GM18868 (cell line): Measurements from ENCODE around the gene TCHH.
"Not testable (repeated sequence)": the region's sequence is repeated elsewhere in the genome, so short reads cannot be mapped to it uniquely, and the experiment has no call there.

Source experiments
- ATAC-seq: cut with Tn5 transposase; IDR thresholded peaks from one replicate; pipeline ENCODE4 v1.9.1; 2021; ENCODE audit warnings: mild to moderate bottlenecking, moderate library complexity; ENCODE audit not compliant: unreplicated experiment

The TCHH gene

DNA sequence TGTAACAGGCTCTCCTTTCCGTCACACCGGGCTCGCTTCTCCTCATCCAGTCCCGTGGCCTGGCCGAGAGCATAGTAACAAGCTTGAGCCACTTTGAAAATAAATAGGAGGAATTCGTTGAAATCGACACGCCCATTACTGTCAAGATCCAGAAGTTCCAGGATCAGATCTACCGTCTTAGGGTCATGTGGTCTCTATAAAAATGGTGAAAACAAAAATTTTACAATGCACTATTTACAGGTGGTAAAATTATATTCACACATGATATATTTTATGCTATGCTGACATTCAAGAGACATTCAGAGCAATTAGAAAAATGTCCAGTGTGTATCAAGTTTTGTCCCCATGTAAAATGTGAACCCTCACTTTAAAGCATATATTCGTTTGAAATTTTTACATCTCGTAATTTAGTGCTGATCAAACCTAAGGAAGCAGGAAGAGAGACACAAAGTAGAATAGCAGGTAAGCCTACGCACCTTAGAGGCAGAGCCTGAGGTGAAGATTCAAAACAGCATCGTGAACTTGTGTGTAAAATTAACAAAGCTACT, 2.3 kb downstream of the TCHH start:
- ATAC-seq = no peak

DNA sequence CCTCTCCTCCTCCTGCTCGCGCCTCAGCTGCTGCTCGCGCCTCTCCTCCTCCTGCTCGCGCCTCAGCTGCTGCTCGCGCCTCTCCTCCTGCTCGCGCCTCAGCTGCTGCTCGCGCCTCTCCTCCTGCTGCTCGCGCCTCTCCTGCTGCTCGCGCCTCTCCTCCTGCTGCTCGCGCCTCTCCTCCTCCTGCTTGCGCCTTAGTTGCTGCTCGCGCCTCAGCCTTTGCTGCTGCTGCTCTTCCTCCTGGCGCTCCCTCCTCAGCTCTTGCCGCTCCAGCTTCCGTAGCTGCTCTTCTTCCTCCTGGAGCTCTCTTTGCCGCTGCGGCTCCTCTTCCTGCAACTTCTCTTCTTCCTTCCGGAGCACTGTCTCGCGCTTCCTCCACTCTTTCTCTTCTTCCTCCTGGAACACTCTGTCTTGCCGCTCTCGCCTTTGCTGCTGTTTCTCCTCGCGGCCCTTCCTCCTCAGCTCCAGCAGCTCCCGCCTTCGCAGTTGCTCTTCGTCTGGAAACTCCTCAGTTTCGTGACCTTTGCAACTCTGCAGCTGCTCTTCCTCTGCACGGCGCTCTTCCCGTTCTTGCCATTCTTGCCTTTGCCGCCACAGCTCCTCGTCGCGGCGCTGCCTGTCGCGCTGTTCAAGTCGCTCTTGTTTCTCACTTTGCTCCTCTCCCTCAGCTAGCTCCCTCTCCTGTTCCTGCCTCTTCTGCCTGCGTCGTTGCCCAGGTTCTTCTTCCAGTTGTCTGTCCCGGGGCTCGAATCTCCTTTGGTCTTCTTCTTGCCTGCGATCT, 3.0 kb downstream of the TCHH start:
- ATAC-seq = no peak

DNA sequence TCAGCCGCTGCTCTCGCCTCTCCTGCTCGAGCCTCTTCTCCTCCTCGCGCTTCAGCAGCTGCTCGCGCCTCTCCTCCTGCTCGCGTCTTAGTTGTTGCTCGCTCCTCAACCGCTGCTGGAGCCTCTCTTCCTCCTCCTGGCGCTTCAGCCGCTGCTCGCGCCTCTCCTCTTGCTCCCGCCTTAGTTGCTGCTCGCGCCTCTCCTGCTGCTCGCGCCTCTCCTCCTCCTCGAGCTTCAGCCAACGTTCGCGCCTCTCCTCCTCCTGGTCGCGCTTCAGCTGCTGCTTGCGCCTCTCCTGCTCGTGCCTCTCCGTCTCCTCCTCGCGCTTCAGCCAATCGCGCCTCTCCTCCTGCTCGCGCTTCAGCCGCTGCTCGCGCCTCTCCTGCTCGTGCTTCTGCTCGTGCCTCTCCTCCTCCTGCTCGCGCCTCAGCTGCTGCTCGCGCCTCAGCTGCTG, 3.7 kb downstream of the TCHH start:
- no peak for ATAC-seq

DNA sequence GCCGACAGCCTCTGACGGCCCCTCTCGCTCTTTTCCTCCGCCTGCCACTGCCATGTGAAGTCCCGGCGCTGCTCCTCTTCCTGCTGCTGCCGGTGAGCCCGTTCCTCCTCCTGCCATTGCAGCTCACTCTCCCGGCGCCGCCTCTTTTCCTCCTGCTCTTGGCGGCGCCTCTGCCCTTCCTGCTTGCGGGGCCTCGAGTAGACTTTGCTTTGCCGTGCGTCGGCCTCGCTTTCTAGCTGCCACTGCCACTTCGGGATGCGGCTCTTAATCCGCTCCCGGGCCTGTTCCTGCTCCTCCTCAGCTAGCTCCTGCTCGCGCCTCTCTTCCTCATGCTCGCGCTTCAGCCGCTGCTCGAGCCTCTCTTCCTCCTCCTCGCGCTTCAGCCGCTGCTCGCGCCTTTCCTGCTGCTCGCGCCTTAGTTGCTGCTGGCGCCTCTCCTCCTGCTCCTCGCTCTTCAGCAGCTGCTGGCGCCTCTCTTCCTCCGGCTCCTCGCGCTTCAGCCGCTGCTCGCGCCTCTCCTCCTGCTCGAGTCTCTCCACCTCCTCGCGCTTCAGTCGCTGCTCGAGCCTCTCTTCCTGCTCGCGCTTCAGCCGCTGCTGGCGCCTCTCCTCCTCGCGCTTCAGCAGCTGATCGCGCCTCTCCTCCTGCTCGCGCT, 4.3 kb downstream of the TCHH start:
- ATAC-seq = no peak

DNA sequence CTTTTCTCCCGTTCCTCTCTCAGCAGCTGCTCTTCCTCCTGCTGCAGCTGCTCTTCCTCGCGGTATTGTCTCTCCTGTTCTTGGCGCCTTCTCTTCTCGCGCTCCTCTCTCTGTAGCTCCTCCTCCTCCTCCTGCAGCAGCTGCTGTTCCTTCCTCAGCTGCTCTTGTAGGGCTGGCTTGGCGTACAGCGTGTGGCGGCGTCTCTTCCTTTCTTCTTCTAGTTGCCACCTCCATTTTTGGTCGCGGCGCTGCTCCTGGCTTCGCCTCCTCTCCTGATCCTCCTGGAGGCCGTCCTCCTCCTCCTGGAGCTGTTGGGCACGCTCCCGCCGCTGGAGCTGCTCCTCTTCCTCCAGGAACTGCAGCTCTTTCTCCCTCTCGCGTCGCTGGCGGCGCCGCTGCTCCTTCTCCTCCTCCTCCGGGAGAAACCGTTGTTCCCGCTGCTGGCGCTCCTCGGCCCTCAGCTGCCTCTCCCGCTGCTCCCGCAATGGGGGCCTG, 4.8 kb downstream of the TCHH start:
- ATAC-seq = no peak

DNA sequence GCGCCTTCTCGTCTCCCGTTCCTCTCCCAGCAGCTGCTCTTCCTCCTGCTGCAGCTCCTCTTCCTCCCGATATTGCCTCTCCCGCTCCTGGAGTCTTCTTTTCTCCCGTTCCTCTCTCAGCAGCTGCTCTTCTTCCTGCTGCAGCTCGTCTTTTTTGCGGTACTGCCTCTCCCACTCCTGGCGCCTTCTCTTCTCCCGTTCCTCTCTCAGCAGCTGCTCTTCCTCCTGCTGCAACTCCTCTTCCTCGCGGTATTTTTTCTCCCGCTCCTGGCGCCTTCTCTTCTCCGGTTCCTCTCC, 5.3 kb downstream of the TCHH start:
- ATAC-seq = no peak

DNA sequence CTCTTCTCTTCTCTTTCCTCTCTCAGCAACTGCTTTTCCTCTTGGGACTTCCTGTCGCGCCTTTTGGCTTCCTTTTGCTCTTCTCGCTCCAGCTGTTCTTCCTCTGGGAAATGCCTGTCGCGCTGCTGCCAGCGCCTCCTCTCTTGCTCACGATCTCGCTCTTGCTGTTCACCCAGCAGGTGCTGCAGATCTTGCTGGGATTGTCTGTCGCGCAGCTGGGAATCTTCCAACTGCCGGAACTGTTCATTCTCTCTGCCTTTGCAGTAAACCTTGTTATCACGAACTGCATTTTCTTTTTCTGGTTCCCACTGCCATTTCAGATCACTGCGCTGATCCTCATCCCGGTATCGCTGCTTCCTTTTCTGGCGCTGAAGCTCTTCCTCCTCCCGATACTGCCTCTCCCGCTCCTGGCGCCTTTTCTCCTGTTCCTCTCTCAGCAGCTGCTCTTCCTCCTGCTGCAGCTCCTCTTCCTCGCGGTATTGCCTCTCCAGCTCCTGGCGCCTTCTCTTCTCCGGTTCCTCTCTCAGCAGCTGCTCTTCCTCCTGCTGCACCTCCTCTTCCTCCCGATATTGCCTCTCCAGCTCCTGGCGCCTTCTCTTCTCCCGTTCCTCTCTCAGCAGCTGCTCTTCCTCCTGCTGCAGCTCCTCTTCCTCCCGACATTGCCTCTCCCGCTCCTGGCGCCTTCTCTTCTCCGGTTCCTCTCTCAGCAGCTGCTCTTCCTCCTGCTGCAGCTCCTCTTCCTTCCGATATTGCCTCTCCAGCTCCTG, 5.8 kb downstream of the TCHH start:
- ATAC-seq = no peak

DNA sequence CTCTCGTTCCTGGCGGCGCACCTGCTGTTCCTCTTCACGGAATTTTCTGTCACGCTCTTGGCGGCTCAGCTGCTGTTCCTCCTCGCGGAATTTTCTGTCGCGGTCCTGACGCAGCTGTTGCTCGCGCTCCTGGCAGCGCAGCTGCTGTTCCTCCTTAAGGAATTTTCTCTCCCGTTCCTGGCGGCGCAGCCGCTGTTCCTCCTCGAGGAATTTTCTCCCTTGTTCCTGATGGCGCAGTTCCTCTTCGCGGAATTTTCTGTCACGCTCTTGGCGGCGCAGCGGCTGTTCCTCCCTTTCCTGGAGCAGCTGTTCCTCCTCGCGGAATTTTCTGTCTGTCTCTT, 6.4 kb downstream of the TCHH start:
- ATAC-seq = no peak

DNA sequence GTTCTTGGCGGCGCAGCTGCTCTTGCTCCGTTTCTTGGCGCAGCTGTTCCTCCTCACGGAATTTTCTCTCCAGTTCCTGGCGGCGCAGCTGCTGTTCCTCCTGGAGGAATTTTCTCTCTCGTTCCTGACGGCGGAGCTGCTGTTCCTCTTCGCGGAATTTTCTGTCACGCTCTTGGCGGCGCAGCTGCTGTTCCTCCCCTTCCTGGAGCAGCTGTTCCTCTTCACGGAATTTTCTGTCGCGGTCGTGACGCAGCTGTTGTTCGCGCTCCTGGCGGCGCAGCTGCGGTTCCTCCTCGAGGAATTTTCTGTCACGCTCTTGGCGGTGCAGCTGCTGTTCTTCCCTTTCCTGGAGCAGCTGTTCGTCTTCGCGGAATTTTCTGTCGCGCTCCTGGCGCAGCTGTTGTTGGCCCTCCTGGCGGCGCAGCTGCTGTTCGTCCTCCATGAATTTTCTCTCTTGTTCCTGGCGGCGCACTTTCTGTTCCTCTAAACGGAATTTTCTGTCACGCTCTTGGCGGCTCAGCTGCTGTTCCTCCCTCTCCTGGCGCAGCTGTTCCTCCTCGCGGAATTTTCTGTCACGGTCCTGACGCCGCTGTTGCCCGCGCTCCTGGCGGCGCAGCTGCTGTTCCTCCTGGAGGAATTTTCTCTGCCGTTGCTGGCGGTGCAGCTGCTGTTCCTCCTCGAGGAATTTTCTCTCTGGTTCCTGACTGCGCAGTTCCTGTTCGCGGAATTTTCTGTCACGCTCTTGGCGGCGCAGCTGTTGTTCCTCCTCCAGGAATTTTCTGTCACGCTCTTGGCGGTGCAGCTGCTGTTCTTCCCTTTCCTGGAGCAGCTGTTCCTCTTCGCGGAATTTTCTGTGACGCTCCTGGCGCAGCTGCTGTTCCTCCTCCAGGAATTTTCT, 7.0 kb downstream of the TCHH start:
- no peak for ATAC-seq

DNA sequence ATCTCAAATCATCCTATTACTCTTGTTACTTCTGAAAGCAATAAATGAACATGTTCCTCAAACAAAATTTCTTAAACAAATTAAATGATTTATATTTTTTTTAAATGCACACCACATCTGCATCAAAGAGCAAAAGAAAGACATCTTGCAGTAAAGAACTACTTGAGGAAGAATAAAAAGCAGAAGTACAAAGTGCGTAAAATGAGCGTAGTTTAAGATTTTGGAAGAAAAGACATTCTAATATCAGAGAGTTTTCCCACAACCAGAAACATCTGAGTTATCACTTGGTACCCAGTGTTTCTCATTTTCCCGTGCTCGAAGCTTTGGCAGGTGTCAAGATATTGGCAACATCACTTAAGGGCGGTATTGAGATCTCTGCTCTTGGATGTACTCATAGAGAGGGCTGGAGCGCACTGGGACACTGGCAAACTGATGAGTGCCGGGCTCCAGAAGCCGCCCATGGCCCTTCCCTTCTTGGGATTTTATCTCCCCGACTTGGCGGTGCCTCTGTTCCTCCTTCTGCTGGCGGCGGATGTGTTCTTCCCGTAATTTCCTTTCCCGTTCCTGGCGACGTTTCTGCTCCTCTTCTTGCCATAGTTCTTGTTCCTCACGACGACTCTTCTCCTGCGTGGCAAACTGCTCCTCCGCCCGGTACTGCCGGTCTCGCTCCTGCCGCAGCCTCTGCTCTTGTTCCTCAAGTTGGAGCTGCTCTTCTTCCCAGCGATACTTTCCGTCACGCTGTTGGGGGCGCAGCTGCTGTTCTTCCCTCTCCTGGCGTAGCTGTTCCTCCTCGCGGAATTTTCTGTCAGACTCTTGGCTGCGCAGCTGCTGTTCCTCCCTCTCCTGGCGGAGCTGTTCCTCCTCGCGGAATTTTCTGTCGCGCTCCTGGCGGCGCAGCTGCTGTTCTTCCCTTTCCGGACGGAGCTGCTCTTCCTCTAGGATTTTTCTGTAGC, 7.9 kb downstream of the TCHH start:
- no peak for ATAC-seq

DNA sequence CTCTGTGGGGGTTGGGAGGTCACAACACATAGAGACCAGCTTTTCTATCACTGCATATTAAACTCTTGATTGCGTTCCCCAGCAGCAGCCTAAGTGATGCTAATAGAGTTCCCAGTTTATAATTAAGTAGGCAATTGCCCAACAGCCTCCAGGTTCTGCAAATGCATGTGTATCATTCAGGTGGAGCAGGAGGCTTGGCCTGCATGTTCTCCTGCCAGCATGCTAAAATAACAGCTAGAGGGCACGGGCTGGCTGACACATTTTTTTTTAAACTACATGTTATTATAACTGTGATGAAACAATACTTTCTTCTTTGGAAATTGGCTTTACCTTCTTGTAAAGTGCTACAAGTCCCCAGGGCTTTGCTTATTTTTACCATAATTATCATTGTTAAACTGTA, 10.4 kb downstream of the TCHH start:
- no peak for ATAC-seq

DNA sequence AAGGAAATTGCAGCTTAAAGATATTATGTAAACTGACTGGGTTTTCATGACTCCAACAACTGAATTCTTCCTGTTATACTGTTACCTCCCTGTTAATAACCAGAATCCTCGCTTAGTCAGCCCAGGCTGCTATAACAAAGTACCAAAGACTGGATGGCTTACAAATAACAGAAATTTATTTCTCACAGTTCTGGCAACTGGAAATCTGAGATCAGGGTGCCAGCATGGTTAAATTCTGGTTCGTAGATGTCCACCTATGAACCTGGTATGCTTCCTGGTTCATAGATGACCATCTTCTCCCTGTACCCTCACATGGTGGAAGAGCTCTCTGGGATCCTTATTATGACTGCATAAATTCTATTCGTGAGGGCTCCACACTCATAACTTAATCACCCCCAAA, 18.3 kb downstream of the TCHH start:
- ATAC-seq = no peak

DNA sequence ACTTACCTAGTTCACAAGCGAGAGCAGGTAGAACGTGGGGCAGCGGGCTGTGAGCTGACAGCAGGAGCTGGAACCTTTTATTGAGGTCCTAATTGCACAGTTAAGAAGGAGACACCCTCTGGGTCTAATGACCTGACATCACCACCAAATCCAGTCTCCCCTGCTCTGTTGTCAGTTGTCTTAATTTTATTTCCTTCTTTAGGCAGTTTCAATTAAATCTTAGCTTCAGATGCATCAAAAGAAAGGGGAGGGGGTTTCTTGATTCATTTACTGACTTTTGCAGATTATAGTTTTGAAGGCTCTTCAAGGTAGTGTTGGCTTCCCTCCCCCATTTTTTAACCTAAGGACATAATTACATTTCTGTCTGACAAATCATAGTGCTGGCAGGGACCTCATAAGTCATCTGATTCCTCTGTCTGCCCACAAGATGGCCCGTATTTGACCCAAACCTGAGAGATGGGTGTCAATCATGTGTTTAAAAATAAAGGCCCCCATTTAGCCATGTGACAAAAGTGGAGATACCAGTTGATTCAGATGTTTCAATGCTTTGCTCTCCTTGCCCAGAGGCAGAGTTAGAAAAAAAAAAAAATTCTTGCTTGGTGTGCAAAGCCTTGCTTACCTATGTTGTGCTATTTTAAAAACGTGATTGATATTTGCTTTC, 26.1 kb downstream of the TCHH start, which contains the start of gene TCHHL1:
Gene TCHHL1 (minus strand): TSS at position 51 of the 661 bp plus-strand sequence. CDS start 921 bp downstream, outside the sequence.
- ATAC-seq = no peak

DNA sequence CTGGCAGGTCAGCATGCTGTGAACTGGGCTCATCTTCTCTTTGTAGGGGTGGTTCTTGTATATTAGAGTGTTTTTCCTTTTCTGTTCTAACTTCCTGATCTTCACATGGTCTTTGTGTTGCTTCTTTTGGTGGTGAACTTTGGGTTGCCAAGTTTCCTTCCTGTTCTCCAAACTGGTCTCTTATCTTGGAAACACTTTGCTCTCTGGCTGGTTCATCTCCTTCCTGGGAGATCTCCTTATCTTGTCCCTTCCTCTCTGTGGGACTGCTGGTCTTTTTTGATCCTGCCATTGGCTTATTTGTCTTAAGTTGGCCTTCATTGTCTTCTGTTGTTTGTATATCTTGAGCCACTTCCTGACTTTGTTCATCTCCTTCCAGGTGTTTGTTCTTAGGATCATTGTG, 28.5 kb downstream of the TCHH start:
- ATAC-seq = no peak

DNA sequence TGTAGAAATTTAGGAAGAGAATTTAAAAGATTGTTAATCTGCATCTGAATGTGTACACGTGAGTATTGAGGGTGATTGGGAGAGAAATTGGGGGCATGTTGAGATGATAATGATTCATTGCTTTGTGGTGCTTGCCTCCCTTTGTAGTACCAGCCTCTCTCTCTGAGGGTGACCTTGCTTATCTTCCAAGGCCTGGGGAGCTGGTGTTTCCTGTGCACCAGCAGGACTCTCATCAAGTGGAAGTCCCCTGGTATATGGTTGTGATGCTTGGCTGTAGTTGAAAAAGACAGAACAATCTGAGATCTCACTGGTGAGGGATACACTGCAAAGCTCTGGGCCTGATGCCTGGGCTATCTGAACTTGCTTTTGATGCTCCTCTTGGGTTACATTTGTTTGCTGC, 30.4 kb downstream of the TCHH start:
- ATAC-seq = no peak

DNA sequence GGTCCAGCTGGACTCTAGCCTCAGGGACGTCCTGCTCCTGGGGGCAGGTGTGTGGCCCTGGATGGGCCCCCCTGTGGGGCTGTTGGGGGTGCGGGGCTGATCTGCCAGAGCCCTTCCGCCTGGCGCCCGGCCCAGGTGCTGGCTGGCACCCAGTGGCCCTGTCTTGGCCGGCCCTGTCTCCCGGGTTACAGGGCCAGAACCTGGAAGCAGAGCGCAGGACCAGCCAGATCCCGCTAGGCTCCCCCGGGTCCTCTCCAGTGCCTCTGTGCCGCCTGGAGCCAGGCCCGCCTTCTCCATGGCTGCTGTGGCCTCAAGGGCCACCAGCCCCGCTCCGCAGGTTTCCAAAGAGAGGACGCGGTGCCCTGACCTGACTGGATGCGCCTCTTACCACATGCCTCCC, 34.2 kb downstream of the TCHH start:
- ATAC-seq = not testable (repeated sequence)

DNA sequence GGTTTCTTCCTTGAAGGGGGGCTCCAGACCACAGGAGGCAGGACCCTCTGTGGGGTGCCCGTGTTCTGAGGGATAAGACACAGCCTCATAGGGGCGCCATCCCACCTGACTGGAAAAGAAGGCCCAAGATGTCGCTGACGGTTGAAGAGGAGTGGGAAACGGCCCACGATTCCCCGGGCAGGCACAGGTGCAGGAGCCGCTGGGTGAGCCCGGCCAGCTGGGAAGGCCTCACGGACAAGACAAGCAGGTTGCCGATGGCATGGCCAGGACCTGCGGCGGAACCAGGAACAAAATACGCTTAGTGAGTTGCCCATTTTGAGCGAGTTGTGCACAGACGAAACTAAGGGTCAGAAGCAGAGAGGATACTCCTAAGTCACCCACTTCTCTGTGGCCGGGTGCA, 34.8 kb downstream of the TCHH start:
- not testable (repeated sequence) for ATAC-seq

DNA sequence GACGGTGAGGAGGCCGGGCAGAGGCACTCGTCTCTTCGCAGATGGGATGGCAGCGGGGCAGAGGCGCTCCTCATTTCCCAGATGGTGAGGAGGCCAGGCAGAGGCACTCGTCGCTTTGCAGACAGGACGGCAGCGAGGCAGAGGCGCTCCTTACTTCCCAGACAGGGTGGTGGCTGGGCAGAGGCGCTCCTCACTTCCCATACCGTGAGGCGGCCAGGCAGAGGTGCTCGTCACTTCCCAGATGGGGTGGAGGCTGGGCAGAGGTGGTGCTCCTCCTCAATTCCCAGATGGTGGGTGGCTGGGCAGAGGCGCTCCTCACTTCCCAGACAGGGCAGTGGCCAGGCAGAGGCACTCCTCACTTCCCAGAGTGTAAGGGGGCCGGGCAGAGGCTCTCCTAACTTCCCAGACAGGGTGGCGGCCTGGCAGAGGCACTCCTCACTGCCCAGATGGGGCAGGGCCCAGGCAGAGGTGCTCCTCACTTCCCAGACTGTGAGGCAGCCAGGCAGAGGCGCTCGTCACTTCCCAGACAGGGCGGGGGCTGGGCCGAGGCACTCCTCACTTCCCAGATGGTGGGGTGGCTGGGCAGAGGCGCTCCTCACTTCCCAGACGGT, 36.3 kb downstream of the TCHH start:
- ATAC-seq = no peak
